Gastrocnemius medialis (tissue), 4 donors: ENCODE results near the gene LINC00632.

ENCODE experiments used
- CTCF ChIP-seq, 5 experiments: fragments of 450-650 bp in 3 of 5; fragments of 200-600 bp in 2 of 5; sonication (generic) in 2 of 5; IDR thresholded peaks in 4 of 5; conservative IDR thresholded peaks in 1 of 5; 1 replicate in 4 of 5; 2 replicates in 1 of 5; pipeline ENCODE4 v1.5.1; 2016 to 2019; ENCODE audit warnings: antibody characterized with exemption in 5 of 5, mild to moderate bottlenecking in 3 of 5, moderate library complexity in 3 of 5
- POLR2A ChIP-seq, 2 donors: fragments of 450-650 bp; IDR thresholded peaks; one replicate each; pipeline ENCODE4 v1.6.1; 2017; ENCODE audit warnings: antibody characterized with exemption in 2 of 2, mild to moderate bottlenecking in 2 of 2, moderate library complexity in 2 of 2

- TF ChIP-seq CTCF (IDR thresholded peaks at IDR 0.05 in 4 of 5, conservative IDR thresholded peaks at IDR 0.05 in 1 of 5) (no peak), POLR2A (IDR thresholded peaks at IDR 0.05) (no peak)
Measured at GRCh38 chrX:140756941-140757340, 47.4 kb downstream of the LINC00632 start.
